Right forelimb (tissue), 1 donor: ENCODE results near the gene BTG4.
A peak's percentile ranks its signal among the peaks of the same experiment; 100 is the strongest.

ENCODE experiments used
- DNase-seq: peaks from one replicate; pipeline ENCODE4 v3.0.0-alpha.2; 2018

Gene BTG4

GRCh38 chr11:111452817-111453552 is 59.2 kb downstream of the BTG4 start:
- no peak for DNase-seq

- no peak for DNase-seq
These were observed 60.0 kb downstream of the BTG4 start for GRCh38 chr11:111452146-111452545.

GRCh38 chr11:111450480-111451320 is 61.5 kb downstream of the BTG4 start:
- DNase-seq, result peak; percentile 19

GRCh38 chr11:111449696-111450479 is 62.3 kb downstream of the BTG4 start:
- DNase-seq, result peak; percentile 29

- DNase-seq, result peak; percentile 34
These were observed 63.2 kb downstream of the BTG4 start for GRCh38 chr11:111448831-111449557.

- peak; percentile 39 for DNase-seq
These were observed 63.8 kb downstream of the BTG4 start for GRCh38 chr11:111448414-111448813.

GRCh38 chr11:111447931-111448330 is 64.3 kb downstream of the BTG4 start:
- DNase-seq, result no peak

- no peak for DNase-seq
These were observed 65.1 kb downstream of the BTG4 start for GRCh38 chr11:111447112-111447471.

- peak; percentile 80 for DNase-seq
These were observed 65.6 kb downstream of the BTG4 start for GRCh38 chr11:111446404-111447111.

- no peak for DNase-seq
These were observed 66.6 kb downstream of the BTG4 start for GRCh38 chr11:111445586-111445985.
